IMR-90 (cell line): ENCODE measurements around the gene GPR82. TPM values are rescaled to one million over a fixed set of nuclear protein-coding genes. Genes with fewer than 3 reads are reported as not detected.

Experiments used
- ATAC-seq: fragments of 200-7000 bp; cut with Tn5 transposase; 2 replicates; pipeline ENCODE4 v1.9.1; 2020; ENCODE audit warnings: low read depth, mild to moderate bottlenecking, moderate library complexity
- BruUV-seq: library from RNA; stranded (reverse); fragments of 400-500 nt; replicated peaks from 2 replicates; lab custom pipeline; 2021; lab: Mats Ljungman, UMichigan
- CTCF ChIA-PET: fragments of 300-600 bp; formaldehyde crosslinking; extraction: SDS; loops from one replicate; lab custom pipeline; 2021; ENCODE audit warnings: antibody characterized with exemption; lab: Yijun Ruan, JAX
- POLR2A ChIA-PET: fragments of 300-600 bp; sonication (Branson Sonifier 250); formaldehyde crosslinking; loops from one replicate; lab custom pipeline; 2022; ENCODE audit warnings: antibody characterized with exemption; ENCODE audit not compliant: unreplicated experiment; lab: Charles Lee
- DNase-seq: peaks from one replicate; pipeline ENCODE4 v3.0.0; 2013
- H2AFZ ChIP-seq: replicated peaks from 2 replicates; pipeline ENCODE3; 2013; ENCODE audit warnings: low read length, mild to moderate bottlenecking; ENCODE audit not compliant: poor library complexity
- H2AK5ac ChIP-seq: 2 replicates; pipeline ENCODE4 v1.6.1; 2013; ENCODE audit warnings: low read depth, low read length, inconsistent platforms
- H2AK9ac ChIP-seq: replicated peaks from 2 replicates; pipeline ENCODE3; 2013; ENCODE audit warnings: mild to moderate bottlenecking, low read depth, low read length, moderate library complexity; ENCODE audit not compliant: poor library complexity
- H2BK120ac ChIP-seq: 2 replicates; pipeline ENCODE4 v1.6.1; 2013; ENCODE audit warnings: low read depth, low read length, inconsistent platforms
- H2BK15ac ChIP-seq: 3 replicates; pipeline ENCODE4 v1.6.1; 2013; ENCODE audit warnings: low read depth, low read length, inconsistent platforms
- H2BK20ac ChIP-seq: 2 replicates; pipeline ENCODE4 v1.6.1; 2013; ENCODE audit warnings: low read depth, mild to moderate bottlenecking, inconsistent platforms, low read length, moderate library complexity
- H2BK5ac ChIP-seq: 2 replicates; pipeline ENCODE4 v1.6.1; 2013; ENCODE audit warnings: mild to moderate bottlenecking, low read depth, low read length, inconsistent platforms; ENCODE audit not compliant: poor library complexity, severe bottlenecking
- H3K14ac ChIP-seq: replicated peaks from 2 replicates; pipeline ENCODE4 v1.6.1; 2013; ENCODE audit warnings: low read depth, low read length, inconsistent platforms
- H3K18ac ChIP-seq: 2 replicates; pipeline ENCODE4 v1.6.1; 2013; ENCODE audit warnings: low read depth, low read length, control low read depth
- H3K23ac ChIP-seq: 2 replicates; pipeline ENCODE4 v1.6.1; 2013; ENCODE audit warnings: low read depth, low read length, inconsistent platforms
- H3K27ac ChIP-seq: 2 replicates; pipeline ENCODE4 v1.5.1; 2013; ENCODE audit warnings: mild to moderate bottlenecking, control low read depth, low read length; ENCODE audit not compliant: insufficient read depth
- H3K27me3 ChIP-seq: 2 replicates; pipeline ENCODE4 v1.6.1; 2013; ENCODE audit warnings: low read length; ENCODE audit not compliant: control insufficient read depth, insufficient read depth
- H3K36me3 ChIP-seq: 2 replicates; pipeline ENCODE4 v1.6.1; 2013; ENCODE audit warnings: low read length, mixed read lengths; ENCODE audit not compliant: control insufficient read depth, insufficient read depth
- H3K4ac ChIP-seq: 2 replicates; pipeline ENCODE4 v1.6.1; 2013; ENCODE audit warnings: low read depth, low read length, inconsistent platforms
- H3K4me1 ChIP-seq: 2 replicates; pipeline ENCODE4 v1.6.1; 2013; ENCODE audit warnings: low read length, mixed read lengths; ENCODE audit not compliant: control insufficient read depth, insufficient read depth
- H3K4me2 ChIP-seq: 2 replicates; pipeline ENCODE4 v1.6.1; 2013; ENCODE audit warnings: low read depth, mild to moderate bottlenecking, control low read depth, low read length, moderate library complexity
- H3K4me3 ChIP-seq: 2 replicates; pipeline ENCODE4 v1.5.1; 2013; ENCODE audit warnings: low read depth, mild to moderate bottlenecking, control low read depth, low read length, moderate library complexity; ENCODE audit not compliant: insufficient read depth
- H3K56ac ChIP-seq: 2 replicates; pipeline ENCODE4 v1.6.1; 2013; ENCODE audit warnings: low read length, inconsistent platforms; ENCODE audit not compliant: insufficient read depth; ENCODE audit errors: extremely low read depth
- H3K79me1 ChIP-seq, 2 experiments: 2 replicates each; pipeline ENCODE4 v1.6.1; 2013; ENCODE audit warnings: low read length in 2 of 2, inconsistent platforms in 1 of 2, low read depth in 1 of 2
- H3K9ac ChIP-seq: 2 replicates; pipeline ENCODE4 v1.6.1; 2013; ENCODE audit warnings: low read depth, low read length, control low read depth
- H3K9me1 ChIP-seq: 2 replicates; pipeline ENCODE4 v1.6.1; 2013; ENCODE audit warnings: low read length, inconsistent platforms; ENCODE audit not compliant: insufficient read depth
- H3K9me3 ChIP-seq: 2 replicates; pipeline ENCODE4 v1.6.1; 2013; ENCODE audit warnings: low read length; ENCODE audit not compliant: control insufficient read depth, insufficient read depth
- H4K20me1 ChIP-seq: 2 replicates; pipeline ENCODE4 v1.6.1; 2013; ENCODE audit warnings: low read length, inconsistent platforms; ENCODE audit not compliant: insufficient read depth
- H4K5ac ChIP-seq: 2 replicates; pipeline ENCODE4 v1.6.1; 2013; ENCODE audit warnings: mild to moderate bottlenecking, low read depth, low read length, control low read depth
- H4K8ac ChIP-seq, 2 experiments: 2 replicates each; pipeline ENCODE4 v1.6.1; 2013; ENCODE audit warnings: low read depth in 2 of 2, low read length in 2 of 2, control low read depth in 1 of 2, inconsistent platforms in 1 of 2
- H4K91ac ChIP-seq: 2 replicates; pipeline ENCODE4 v1.6.1; 2013; ENCODE audit warnings: low read depth, low read length, inconsistent platforms; ENCODE audit not compliant: insufficient read depth
- FOS ChIP-seq: fragments of 150-350 bp; IDR thresholded peaks from 2 replicates; pipeline ENCODE4 v1.6.1; 2016; ENCODE audit warnings: low read depth, low read length
- MAZ ChIP-seq: IDR thresholded peaks from 2 replicates; pipeline ENCODE4 v1.6.1; 2012; ENCODE audit warnings: low read depth, mild to moderate bottlenecking, low read length, improper control_type of control experiment, moderate library complexity, borderline replicate concordance
- NFE2L2 ChIP-seq: fragments of 150-350 bp; IDR thresholded peaks from 2 replicates; pipeline ENCODE4 v1.6.1; 2016; ENCODE audit warnings: low read depth, mild to moderate bottlenecking, low read length
- POLR2A ChIP-seq: IDR thresholded peaks from 2 replicates; pipeline ENCODE4 v1.6.1; 2012; ENCODE audit warnings: mild to moderate bottlenecking, low read depth, low read length
- RAD21 ChIP-seq: IDR thresholded peaks from 2 replicates; pipeline ENCODE4 v1.6.1; 2012; ENCODE audit warnings: low read length, improper control_type of control experiment
- USF2 ChIP-seq: fragments of 150-350 bp; IDR thresholded peaks from 2 replicates; pipeline ENCODE4 v1.6.1; 2017; ENCODE audit warnings: mild to moderate bottlenecking, antibody characterized with exemption, low read length, low read depth
- WGBS, 2 experiments: methylation state at CpG; one replicate each; pipeline versions ENCODE4 v1.1.5 to v1.1.7; 2013; ENCODE audit warnings: missing lambda C conversion rate in 2 of 2; ENCODE audit not compliant: insufficient read length in 1 of 2; ENCODE audit errors: extremely low coverage in 2 of 2; 5-methylcytosine and 5-hydroxymethylcytosine counted together
- dilution Hi-C: fragments of 300-500 bp; cut with HindIII; formaldehyde crosslinking; loops from one replicate; pipeline ENCODE4 v1.14.3; 2018; ENCODE audit warnings: low sequenced_read_pairs; ENCODE audit not compliant: unreplicated experiment
- in situ Hi-C: fragments of 300-500 bp; cut with MboI; formaldehyde crosslinking; loops from 3 replicates; pipeline ENCODE4 v1.14.3; 2019; ENCODE audit warnings: low sequenced_read_pairs, inconsistent platforms, mixed read lengths
- intact Hi-C: fragments of 100-400 bp; cut with micrococcal nuclease; formaldehyde crosslinking; loops from 2 replicates; pipeline ENCODE4 v1.10.0; 2022
- polyA plus RNA-seq, 3 experiments: library from polyadenylated mRNA; depleted of rRNA; stranded (reverse); fragments of >200 nt; gene quantifications; 2 replicates each; pipeline ENCODE4 v1.2.3, GENCODE V29; 2012; ENCODE audit warnings: low replicate concordance in 1 of 3
- total RNA-seq: library from RNA; depleted of rRNA; stranded (reverse); fragments of >200 nt; gene quantifications from 2 replicates; pipeline ENCODE4 v1.2.3, GENCODE V29; 2012
- TF ChIP-seq, protein P1 (sequence below): fragments of 150-350 bp; IDR thresholded peaks from 2 replicates; pipeline ENCODE4 v1.6.1; 2016; ENCODE audit warnings: low read depth, mild to moderate bottlenecking, low read length, moderate library complexity, borderline replicate concordance

The GPR82 gene
- total and polyA plus RNA-seq, 2 of the 4 experiments (the other 2 are of a cell fraction), result not detected

GRCh38 chrX:41730081-41730480 lies 6.1 kb downstream of the GPR82 start:
- Histone ChIP-seq H3K14ac (no peak overlapping the region), H3K18ac (no peak overlapping the region), H3K9ac (no peak overlapping the region), H2BK120ac (no peak overlapping the region), H3K56ac (no peak overlapping the region), H3K23ac (no peak overlapping the region), H2BK5ac (no peak overlapping the region), H3K4me1 (no peaks in the 10 kb centered on the region), H2BK20ac (no peak overlapping the region), H4K91ac (no peak overlapping the region), H3K27me3 (no peaks in the 10 kb centered on the region; the same call in 1 of the 2 replicates), H3K36me3 (no peaks in the 10 kb centered on the region), H3K4me3 (no peak overlapping the region), H4K8ac (no peak overlapping the region), H2AFZ (no peak overlapping the region), H3K4me2 (no peak overlapping the region), H2AK9ac (no peak overlapping the region), H4K20me1 (no peaks in the 10 kb centered on the region), H3K9me3 (no peaks in the 10 kb centered on the region), H2AK5ac (no peak overlapping the region), H3K79me1 (no peaks in the 10 kb centered on the region), H3K9me1 (no peaks in the 10 kb centered on the region), H3K4ac (no peak overlapping the region), H2BK15ac (no peak overlapping the region), H4K5ac (no peak overlapping the region), H3K27ac (no peak overlapping the region)
- ATAC-seq, result no peak
- TF ChIP-seq USF2, result no peak
- no peak for TF ChIP-seq NFE2L2
- TF ChIP-seq, protein P1, sequence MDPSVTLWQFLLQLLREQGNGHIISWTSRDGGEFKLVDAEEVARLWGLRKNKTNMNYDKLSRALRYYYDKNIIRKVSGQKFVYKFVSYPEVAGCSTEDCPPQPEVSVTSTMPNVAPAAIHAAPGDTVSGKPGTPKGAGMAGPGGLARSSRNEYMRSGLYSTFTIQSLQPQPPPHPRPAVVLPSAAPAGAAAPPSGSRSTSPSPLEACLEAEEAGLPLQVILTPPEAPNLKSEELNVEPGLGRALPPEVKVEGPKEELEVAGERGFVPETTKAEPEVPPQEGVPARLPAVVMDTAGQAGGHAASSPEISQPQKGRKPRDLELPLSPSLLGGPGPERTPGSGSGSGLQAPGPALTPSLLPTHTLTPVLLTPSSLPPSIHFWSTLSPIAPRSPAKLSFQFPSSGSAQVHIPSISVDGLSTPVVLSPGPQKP, result no peak
- no peak for TF ChIP-seq FOS
- no peak for TF ChIP-seq POLR2A
- no peak for TF ChIP-seq RAD21
- TF ChIP-seq MAZ, result no peak
- in situ Hi-C loops, result no loop called here
- BruUV-seq, result no TSS peak
- dilution Hi-C loops, result no loop called here
- no CpG with 5 or more reads among the region's 2 CpGs for WGBS, 2 experiments
- peak; percentile 12 for DNase-seq
- ChIA-PET CTCF (interaction anchor here (0.6 to 0.7 kb wide), 2 partner anchors 239 to 1176 kb away, joined by 3 read pairs; no protein-coding TSS in a partner anchor), POLR2A (no interaction called here)
- intact Hi-C loops, result loop anchor here (10.0 kb wide), 2 partner anchors 175 to 455 kb away; no protein-coding TSS in a partner anchor
